ENCODE measurements around the gene PPP1R2C. TPM values are rescaled to one million over a fixed set of nuclear protein-coding genes. Genes with fewer than 3 reads are reported as not detected.

The PPP1R2C gene
- total RNA-seq, 1 experiment from 2014 or later = not detected

DNA sequence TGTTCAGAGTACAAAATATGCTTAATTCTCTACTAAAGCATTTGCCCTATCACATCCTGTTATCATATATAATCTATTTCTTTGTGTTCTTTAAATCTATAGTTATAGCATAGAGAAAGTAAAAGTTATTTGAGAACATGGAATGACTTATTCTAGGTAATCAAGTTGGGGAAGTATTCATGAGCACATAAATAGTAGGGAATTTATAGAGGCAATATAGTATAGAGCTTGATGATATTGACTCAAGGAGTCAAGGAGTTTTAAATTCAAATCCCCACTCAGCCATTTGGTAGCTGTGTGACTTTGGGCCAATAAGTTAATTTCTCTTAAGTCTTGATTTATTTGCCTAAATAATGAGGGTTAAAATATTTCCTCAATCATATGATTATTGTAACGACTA, 37.5 kb downstream of the PPP1R2C start:
- no peak overlapping the region for H3K4me3 ChIP-seq (ENCODE audit: low read depth, low read length)
- intact Hi-C loops (cut with micrococcal nuclease; ENCODE audit: unreplicated experiment) = no loop called here
- no peak for DNase-seq
- ChIA-PET POLR2A (no interaction called here), CTCF (no interaction called here)
- Mint-ChIP-seq H3K4me1 (ENCODE audit: low read depth, unreplicated experiment) (no peaks in the 10 kb centered on the region), H3K27ac (ENCODE audit: unreplicated experiment) (no peak overlapping the region), H3K4me3 (ENCODE audit: unreplicated experiment) (no peak overlapping the region), H3K27me3 (ENCODE audit: insufficient read depth, unreplicated experiment) (no peaks in the 10 kb centered on the region), H3K36me3 (ENCODE audit: insufficient read depth, unreplicated experiment) (no peaks in the 10 kb centered on the region), H3K9me3 (ENCODE audit: unreplicated experiment) (no peaks in the 10 kb centered on the region)
- no peaks in the 10 kb centered on the region for H3K9me3 ChIP-seq
- TF ChIP-seq CTCF (IDR thresholded peaks at IDR 0.05; ENCODE audit: insufficient read depth in 1 of 2, low read depth in 1 of 2, low read length in 1 of 2, severe bottlenecking in 1 of 2, unreplicated experiment in 1 of 2) = no peak
- H3K4me1 ChIP-seq = no peaks in the 10 kb centered on the region
- BruUV-seq (replicated peaks) = no TSS peak
- no peaks in the 10 kb centered on the region for H3K36me3 ChIP-seq (ENCODE audit: control insufficient read depth, insufficient read depth, low read length)
- no peaks in the 10 kb centered on the region for H3K27me3 ChIP-seq (replicated peaks; ENCODE audit: control insufficient read depth, insufficient read depth, low read length)

- Histone ChIP-seq H3K9me3 (no peaks in the 10 kb centered on the region), H3K4me3 (ENCODE audit: low read depth, low read length) (no peak overlapping the region), H3K36me3 (ENCODE audit: control insufficient read depth, insufficient read depth, low read length) (no peaks in the 10 kb centered on the region), H3K27me3 (replicated peaks; ENCODE audit: control insufficient read depth, insufficient read depth, low read length) (no peaks in the 10 kb centered on the region), H3K4me1 (no peaks in the 10 kb centered on the region)
- Mint-ChIP-seq H3K4me3 (ENCODE audit: unreplicated experiment) (no peak overlapping the region), H3K27ac (ENCODE audit: unreplicated experiment) (no peak overlapping the region), H3K27me3 (ENCODE audit: insufficient read depth, unreplicated experiment) (no peaks in the 10 kb centered on the region), H3K9me3 (ENCODE audit: unreplicated experiment) (no peaks in the 10 kb centered on the region), H3K36me3 (ENCODE audit: insufficient read depth, unreplicated experiment) (no peaks in the 10 kb centered on the region), H3K4me1 (ENCODE audit: low read depth, unreplicated experiment) (no peaks in the 10 kb centered on the region)
- TF ChIP-seq CTCF (IDR thresholded peaks at IDR 0.05; ENCODE audit: insufficient read depth in 1 of 2, low read depth in 1 of 2, low read length in 1 of 2, severe bottlenecking in 1 of 2, unreplicated experiment in 1 of 2) = no peak
- intact Hi-C loops (cut with micrococcal nuclease; ENCODE audit: unreplicated experiment) = no loop called here
- no peak for DNase-seq
- BruUV-seq (replicated peaks) = no TSS peak
- POLR2A ChIA-PET = no interaction called here
- CTCF ChIA-PET = no interaction called here
Measured at GRCh38 chrX:42739741-42740140, 38.2 kb downstream of the PPP1R2C start.

DNA sequence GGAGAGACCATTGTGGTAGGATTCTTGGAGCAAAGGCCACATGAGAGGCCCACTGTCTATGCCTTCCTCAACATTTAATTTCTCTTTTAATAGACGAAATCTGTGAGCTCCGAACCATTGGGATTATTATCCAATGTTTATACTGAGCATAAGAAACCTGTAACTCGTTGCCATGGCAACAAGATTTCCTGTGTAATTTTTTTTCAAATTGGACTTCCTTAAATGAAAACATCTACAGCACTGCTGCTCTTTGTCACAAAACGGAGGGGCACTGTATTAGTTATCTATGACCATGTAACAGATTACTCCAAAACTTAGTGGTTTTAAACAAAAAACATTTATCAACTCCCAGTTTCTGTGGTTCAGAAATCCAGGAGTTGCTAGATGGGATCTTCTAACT, 38.7 kb downstream of the PPP1R2C start:
- intact Hi-C loops (cut with micrococcal nuclease; ENCODE audit: unreplicated experiment) = no loop called here

More for the DNA sequence above, 38.7 kb downstream of the PPP1R2C start:
- ChIA-PET POLR2A (no interaction called here), CTCF (no interaction called here)
- DNase-seq = no peak
- no peaks in the 10 kb centered on the region for H3K4me1 Mint-ChIP-seq (ENCODE audit: low read depth, unreplicated experiment)
- no peak overlapping the region for H3K4me3 Mint-ChIP-seq (ENCODE audit: unreplicated experiment)
- H3K36me3 Mint-ChIP-seq (ENCODE audit: insufficient read depth, unreplicated experiment) = no peaks in the 10 kb centered on the region
- H3K9me3 Mint-ChIP-seq (ENCODE audit: unreplicated experiment) = no peaks in the 10 kb centered on the region
- no peaks in the 10 kb centered on the region for H3K36me3 ChIP-seq (ENCODE audit: control insufficient read depth, insufficient read depth, low read length)
- no peaks in the 10 kb centered on the region for H3K9me3 ChIP-seq
- no peak overlapping the region for H3K27ac Mint-ChIP-seq (ENCODE audit: unreplicated experiment)
- no peak for TF ChIP-seq CTCF (IDR thresholded peaks at IDR 0.05; ENCODE audit: insufficient read depth in 1 of 2, low read depth in 1 of 2, low read length in 1 of 2, severe bottlenecking in 1 of 2, unreplicated experiment in 1 of 2)
- no peak overlapping the region for H3K4me3 ChIP-seq (ENCODE audit: low read depth, low read length)
- H3K4me1 ChIP-seq = no peaks in the 10 kb centered on the region
- no TSS peak for BruUV-seq (replicated peaks)
- no peaks in the 10 kb centered on the region for H3K27me3 ChIP-seq (replicated peaks; ENCODE audit: control insufficient read depth, insufficient read depth, low read length)
- H3K27me3 Mint-ChIP-seq (ENCODE audit: insufficient read depth, unreplicated experiment) = no peaks in the 10 kb centered on the region
